Uterus (tissue), 2 donors: Measurements from ENCODE around the gene FBXL13.

Experiments
- CTCF ChIP-seq, 4 experiments: fragments of 200-600 bp in 2 of 4; fragments of 450-650 bp in 2 of 4; sonication (generic) in 2 of 4; IDR thresholded peaks; one replicate each; pipeline ENCODE4 v1.5.1; 2016 to 2019; ENCODE audit warnings: antibody characterized with exemption in 4 of 4, mild to moderate bottlenecking in 2 of 4, moderate library complexity in 1 of 4
- POLR2A ChIP-seq, 2 donors: fragments of 450-650 bp; IDR thresholded peaks; one replicate each; pipeline ENCODE4 v1.6.1; 2016; ENCODE audit warnings: antibody characterized with exemption in 2 of 2, mild to moderate bottlenecking in 1 of 2, moderate library complexity in 1 of 2

GRCh38 chr7:103094102-103094501, 19.5 kb upstream of the FBXL13 start:
- no peak for TF ChIP-seq CTCF (IDR thresholded peaks at IDR 0.05)
- TF ChIP-seq POLR2A (IDR thresholded peaks at IDR 0.05): no peak
